BJ (cell line): ENCODE results near the gene ZNF888. TPM values are rescaled to one million over a fixed set of nuclear protein-coding genes. Genes with fewer than 3 reads are reported as not detected.
"Not testable (repeated sequence)": the region's sequence is repeated elsewhere in the genome, so short reads cannot be mapped to it uniquely, and the experiment has no call there.

ENCODE experiments used
- CTCF ChIA-PET: fragments of 350-600 bp; formaldehyde crosslinking; extraction: SDS; loops from one replicate; lab custom pipeline; 2021; ENCODE audit warnings: antibody characterized with exemption, inconsistent platforms; lab: Yijun Ruan, JAX
- POLR2A ChIA-PET: fragments of 300-600 bp; sonication (Branson Sonifier 250); formaldehyde crosslinking; extraction: SDS; loops from one replicate; lab custom pipeline; 2021; ENCODE audit warnings: antibody characterized with exemption; lab: Charles Lee
- DNase-seq: peaks from one replicate; pipeline ENCODE4 v3.0.0-alpha.2; 2011; ENCODE audit warnings: low read depth
- H3K27me3 ChIP-seq: 2 replicates; pipeline ENCODE4 v1.6.0; 2011; ENCODE audit warnings: low read length; ENCODE audit not compliant: control insufficient read depth, insufficient read depth
- H3K36me3 ChIP-seq: 2 replicates; pipeline ENCODE4 v1.5.1; 2011; ENCODE audit warnings: low read length; ENCODE audit not compliant: control insufficient read depth, insufficient read depth
- H3K4me3 ChIP-seq: 2 replicates; pipeline ENCODE4 v1.5.1; 2011; ENCODE audit warnings: low read depth, mild to moderate bottlenecking, control low read depth, low read length
- polyA plus RNA-seq: library from polyadenylated mRNA; depleted of rRNA; stranded (reverse); fragments of >200 nt; gene quantifications from 2 replicates; pipeline ENCODE4 v1.2.3, GENCODE V29; 2011
- TF ChIP-seq, protein P1 (sequence below): IDR thresholded peaks from 2 replicates; pipeline ENCODE4 v1.5.1; 2011; ENCODE audit warnings: low read depth, mild to moderate bottlenecking, control low read depth, inconsistent platforms, low read length, moderate library complexity; ENCODE audit not compliant: insufficient read depth

Gene ZNF888
- polyA plus RNA-seq, 1 experiment, result 1.1 TPM

DNA sequence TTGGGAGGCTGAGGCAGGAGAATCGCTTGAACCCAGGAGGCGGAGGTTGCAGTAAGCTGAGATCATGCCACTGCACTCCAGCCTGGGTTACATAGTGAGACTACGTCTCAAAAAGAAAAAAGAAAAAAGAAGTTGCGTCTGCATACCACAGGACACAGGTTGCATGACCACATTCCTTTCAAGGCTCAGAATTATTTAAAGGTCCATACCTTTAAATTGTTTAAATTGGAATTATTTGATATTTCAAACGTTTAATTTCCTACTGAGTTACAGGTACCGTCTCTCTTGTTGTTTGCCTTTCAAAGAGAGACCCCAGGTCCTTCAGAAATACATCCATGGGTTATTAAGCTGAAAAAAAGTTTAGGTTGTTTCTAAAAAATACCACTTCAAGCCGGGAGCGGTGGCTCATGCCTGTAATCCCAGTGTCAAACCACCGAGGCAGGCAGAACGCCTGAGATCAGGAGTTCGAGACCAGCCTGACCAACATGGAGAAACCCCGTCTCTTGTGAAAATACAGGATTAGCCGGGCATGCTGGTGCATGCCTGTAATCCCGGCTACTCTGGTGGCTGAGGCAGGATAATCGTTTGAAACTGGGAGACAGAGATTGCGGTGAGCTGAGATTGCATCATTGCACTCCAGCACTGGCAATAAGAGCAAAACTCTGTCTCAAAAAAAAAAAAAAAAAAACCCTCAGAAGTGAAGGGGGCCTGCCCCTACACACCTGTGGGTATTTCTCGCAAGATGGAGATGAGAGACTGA lies 20.8 kb upstream of the ZNF888 start:
- POLR2A ChIA-PET, result no interaction called here

DNA sequence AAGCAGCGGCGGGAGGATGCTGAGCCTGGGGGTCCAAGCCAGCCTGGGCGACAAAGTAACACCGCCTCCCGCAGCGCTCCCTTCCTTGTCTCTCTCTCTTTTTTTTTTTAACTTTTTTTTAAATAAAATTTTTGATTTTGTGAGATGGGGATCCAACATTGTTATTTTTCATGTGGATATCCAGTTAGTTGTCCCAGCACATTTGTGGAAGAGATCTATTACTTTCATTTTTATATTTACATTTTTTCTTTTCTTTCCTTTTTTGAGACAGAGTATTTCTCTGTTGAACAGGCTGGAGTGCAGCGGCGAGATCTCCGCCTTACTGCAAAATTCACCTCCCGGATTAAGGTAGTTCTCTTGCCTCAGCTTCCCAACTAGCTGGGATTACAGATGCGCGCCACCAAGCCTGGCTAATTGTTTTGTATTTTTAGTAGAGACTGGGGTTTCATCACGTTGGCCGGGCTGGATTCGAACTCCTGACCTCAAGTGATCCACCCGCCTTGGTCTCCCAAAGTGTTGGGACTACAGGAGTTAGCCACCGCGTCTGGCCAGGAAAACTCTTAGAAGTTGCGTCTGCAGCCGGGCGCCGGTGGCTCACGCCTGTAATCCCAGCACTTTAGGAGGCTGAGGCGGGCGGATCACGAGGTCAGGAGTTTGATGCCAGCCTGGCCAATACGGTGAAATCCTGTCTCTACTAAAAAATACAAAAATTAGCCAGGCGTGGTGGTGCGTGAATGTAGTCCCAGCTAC lies 20.1 kb upstream of the ZNF888 start:
- DNase-seq, result no peak
- Histone ChIP-seq H3K36me3 (no peaks in the 10 kb centered on the region), H3K27me3 (no peaks in the 10 kb centered on the region), H3K4me3 (peak overlapping the region; percentile 70)
- ChIA-PET POLR2A (no interaction called here), CTCF (interaction anchor here (1.0 kb wide), 1 partner anchor 51 kb away, joined by 3 read pairs; no protein-coding TSS in a partner anchor)
- TF ChIP-seq, protein P1, sequence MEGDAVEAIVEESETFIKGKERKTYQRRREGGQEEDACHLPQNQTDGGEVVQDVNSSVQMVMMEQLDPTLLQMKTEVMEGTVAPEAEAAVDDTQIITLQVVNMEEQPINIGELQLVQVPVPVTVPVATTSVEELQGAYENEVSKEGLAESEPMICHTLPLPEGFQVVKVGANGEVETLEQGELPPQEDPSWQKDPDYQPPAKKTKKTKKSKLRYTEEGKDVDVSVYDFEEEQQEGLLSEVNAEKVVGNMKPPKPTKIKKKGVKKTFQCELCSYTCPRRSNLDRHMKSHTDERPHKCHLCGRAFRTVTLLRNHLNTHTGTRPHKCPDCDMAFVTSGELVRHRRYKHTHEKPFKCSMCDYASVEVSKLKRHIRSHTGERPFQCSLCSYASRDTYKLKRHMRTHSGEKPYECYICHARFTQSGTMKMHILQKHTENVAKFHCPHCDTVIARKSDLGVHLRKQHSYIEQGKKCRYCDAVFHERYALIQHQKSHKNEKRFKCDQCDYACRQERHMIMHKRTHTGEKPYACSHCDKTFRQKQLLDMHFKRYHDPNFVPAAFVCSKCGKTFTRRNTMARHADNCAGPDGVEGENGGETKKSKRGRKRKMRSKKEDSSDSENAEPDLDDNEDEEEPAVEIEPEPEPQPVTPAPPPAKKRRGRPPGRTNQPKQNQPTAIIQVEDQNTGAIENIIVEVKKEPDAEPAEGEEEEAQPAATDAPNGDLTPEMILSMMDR, result no peak

More for the DNA sequence above, 20.8 kb upstream of the ZNF888 start:
- Histone ChIP-seq H3K27me3 (no peaks in the 10 kb centered on the region), H3K36me3 (no peaks in the 10 kb centered on the region), H3K4me3 (no peak overlapping the region)
- TF ChIP-seq, protein P1, result no peak
- DNase-seq, result no peak
- CTCF ChIA-PET, result interaction anchor here (1.0 kb wide), 1 partner anchor 50 kb away, joined by 3 read pairs; no protein-coding TSS in a partner anchor

DNA sequence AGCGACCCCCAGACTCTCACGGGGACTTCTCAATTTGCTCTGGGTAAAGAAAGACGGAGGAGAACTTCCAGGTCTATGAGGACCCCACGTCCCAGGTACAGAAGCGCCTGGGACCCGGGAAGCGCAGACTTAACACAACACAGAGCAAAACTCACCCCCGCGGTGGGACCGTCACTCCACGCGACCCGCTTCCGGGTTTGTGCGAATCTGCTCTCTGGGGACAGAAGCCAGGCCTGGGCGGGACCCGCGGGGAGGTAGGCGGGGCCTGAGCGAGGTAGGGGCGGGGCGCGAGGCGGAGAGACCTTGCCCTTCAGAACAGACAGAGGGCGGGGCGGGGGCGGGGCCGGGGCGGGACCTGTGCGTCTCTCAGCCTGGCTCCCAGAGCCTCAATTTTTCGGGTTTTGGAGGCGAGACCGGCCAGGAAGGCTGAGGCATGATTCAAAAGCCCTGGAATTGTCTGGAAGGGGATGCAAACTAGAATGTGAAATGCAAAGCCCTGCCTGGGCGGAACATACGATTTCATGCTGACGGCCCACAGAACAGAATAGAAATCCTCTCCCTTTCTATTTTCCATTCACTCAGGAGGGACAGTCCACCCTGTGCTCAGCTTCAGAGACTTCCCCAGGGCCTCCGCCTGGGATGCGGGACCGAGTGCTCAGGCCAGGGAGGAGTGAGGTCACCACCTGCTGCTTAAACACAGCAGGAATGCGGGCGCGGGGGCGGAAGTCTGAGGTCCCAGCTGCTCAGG lies 19.3 kb upstream of the ZNF888 start:
- Histone ChIP-seq H3K4me3 (peak overlapping the region; percentile 70), H3K27me3 (no peaks in the 10 kb centered on the region), H3K36me3 (no peaks in the 10 kb centered on the region)
- TF ChIP-seq, protein P1, result no peak
- POLR2A ChIA-PET, result no interaction called here
- CTCF ChIA-PET, result interaction anchor here (1.0 kb wide), 1 partner anchor 51 kb away, joined by 3 read pairs; no protein-coding TSS in a partner anchor
- DNase-seq, result peak; percentile 41

DNA sequence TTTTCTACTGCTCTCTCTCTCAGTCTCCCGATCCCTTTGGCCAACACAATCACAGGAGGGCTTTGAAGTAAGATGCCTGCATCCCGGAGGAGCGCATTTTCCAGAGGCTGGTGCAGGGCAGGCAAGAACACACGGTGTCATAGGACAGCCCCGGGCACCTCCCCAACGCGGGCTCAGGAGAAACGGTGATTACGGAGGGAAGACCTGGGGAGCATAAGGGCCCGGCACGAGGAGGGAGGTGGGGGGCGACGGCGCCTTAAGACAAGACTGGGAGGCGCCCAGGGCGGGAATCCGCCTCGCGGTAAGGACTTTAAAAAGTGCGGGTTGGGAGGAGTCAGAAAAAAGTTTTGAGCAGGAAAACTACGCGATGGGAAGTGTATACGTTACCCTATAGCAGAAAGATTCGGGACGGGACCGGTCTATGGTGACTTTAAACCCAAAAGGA lies 18.7 kb upstream of the ZNF888 start:
- CTCF ChIA-PET, result interaction anchor here (0.5 kb wide), 1 partner anchor 142 kb away, joined by 3 read pairs; no protein-coding TSS in a partner anchor
- no peaks in the 10 kb centered on the region; the same call in 1 of the 2 replicates for H3K36me3 ChIP-seq
- DNase-seq, result no peak
- H3K27me3 ChIP-seq, result no peaks in the 10 kb centered on the region
- peak overlapping the region; percentile 70 for H3K4me3 ChIP-seq
- POLR2A ChIA-PET, result no interaction called here
- TF ChIP-seq, protein P1, result no peak

DNA sequence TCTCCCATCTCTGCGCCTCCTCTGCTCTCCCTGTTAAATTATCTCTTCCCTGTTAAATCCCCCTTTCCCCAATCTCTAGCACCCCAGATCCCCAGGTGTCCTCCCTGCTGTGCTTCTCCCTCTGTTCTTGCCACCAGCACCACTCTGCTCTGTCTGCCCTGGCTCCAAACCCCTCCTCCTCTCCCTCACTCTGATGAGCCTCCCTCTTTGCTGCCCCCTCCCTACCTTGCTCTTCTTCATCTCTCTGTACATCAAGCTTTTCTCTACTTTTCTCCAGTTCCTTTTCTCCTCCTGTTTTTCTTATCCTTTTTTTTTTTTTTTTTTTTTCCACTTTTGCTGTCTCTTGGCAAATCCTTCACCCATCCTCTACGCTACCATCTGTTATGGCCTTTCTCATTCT lies 18.3 kb upstream of the ZNF888 start:
- CTCF ChIA-PET, result interaction anchor here (0.5 kb wide), 1 partner anchor 142 kb away, joined by 3 read pairs; no protein-coding TSS in a partner anchor
- H3K4me3 ChIP-seq, result peak overlapping the region; percentile 70
- H3K27me3 ChIP-seq, POLR2A ChIA-PET, DNase-seq, H3K36me3 ChIP-seq: not testable (repeated sequence)

DNA sequence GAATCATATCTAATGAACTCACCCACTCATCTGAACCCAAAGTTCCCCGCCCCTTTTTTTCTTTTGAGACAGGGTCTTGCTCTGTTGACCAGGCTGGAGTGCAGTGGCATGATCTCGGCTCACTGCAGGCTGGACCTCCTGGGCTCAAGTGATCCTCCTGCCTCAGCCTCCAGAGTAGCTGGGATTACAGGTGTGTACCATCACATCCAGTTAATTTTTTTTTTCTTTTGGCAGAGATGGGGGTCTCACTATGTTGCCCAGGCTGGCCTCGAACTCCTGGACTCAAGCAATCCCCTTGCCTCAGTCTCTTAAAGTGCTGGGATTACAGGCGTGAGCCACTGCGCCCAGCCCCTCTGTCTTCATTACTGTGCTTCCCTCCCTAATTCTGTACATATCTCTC lies 17.7 kb upstream of the ZNF888 start:
- CTCF ChIA-PET, DNase-seq, POLR2A ChIA-PET: not testable (repeated sequence)

More for the DNA sequence above, 17.7 kb upstream of the ZNF888 start:
- H3K4me3 ChIP-seq, H3K36me3 ChIP-seq, H3K27me3 ChIP-seq: not testable (repeated sequence)
